ENCODE measurements around the gene MAP4K1.

DNA sequence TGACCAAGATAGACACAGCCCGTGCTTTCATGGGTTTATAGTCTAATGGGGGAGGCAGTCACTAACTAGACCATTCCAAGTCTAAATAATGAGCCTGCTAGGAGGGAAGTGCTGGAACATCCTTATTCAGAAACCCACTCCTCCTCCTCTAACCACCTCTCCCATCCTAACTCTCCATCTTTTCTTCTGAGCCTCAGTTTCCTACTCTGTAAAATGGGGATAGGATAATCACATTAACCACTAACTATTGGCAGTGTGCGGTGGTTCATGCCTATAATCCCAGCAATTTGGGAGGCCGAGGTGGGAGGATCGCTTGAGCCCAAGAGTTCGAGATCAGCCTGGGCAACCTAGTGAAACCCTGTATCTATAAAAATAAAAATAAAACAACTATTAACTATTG, 68.7 kb downstream of the MAP4K1 start:
- no peak for TF ChIP-seq CTCF (IDR thresholded peaks at IDR 0.05)
- TF ChIP-seq POLR2A (IDR thresholded peaks at IDR 0.05), result no peak
- TF ChIP-seq EP300 (IDR thresholded peaks at IDR 0.05), result no peak
